GM18868 (cell line): ENCODE data around the gene PIWIL4.

Source experiments
- ATAC-seq: cut with Tn5 transposase; IDR thresholded peaks from one replicate; pipeline ENCODE4 v1.9.1; 2021; ENCODE audit warnings: mild to moderate bottlenecking, moderate library complexity; ENCODE audit not compliant: unreplicated experiment

The PIWIL4 gene

GRCh38 chr11:94661444-94661843 is 94.3 kb downstream of the PIWIL4 start:
- no peak for ATAC-seq

- no peak for ATAC-seq
Measured at GRCh38 chr11:94662065-94662779, 95.1 kb downstream of the PIWIL4 start.

GRCh38 chr11:94662846-94663390 is 95.8 kb downstream of the PIWIL4 start:
- ATAC-seq: no peak

GRCh38 chr11:94664346-94664745 is 97.2 kb downstream of the PIWIL4 start:
- ATAC-seq: no peak

- no peak for ATAC-seq
Measured at GRCh38 chr11:94665116-94665659, 98.0 kb downstream of the PIWIL4 start.

GRCh38 chr11:94666792-94667721 is 99.9 kb downstream of the PIWIL4 start:
- no peak for ATAC-seq

- no peak for ATAC-seq
Measured at GRCh38 chr11:94668212-94668793, 101.1 kb downstream of the PIWIL4 start.

GRCh38 chr11:94669023-94669422 is 101.9 kb downstream of the PIWIL4 start:
- ATAC-seq: no peak
